HG03565 (cell line): ENCODE data around the gene ENHO.

Source experiments
- ATAC-seq: cut with Tn5 transposase; IDR thresholded peaks from one replicate; pipeline ENCODE4 v1.9.1; 2021; ENCODE audit warnings: mild to moderate bottlenecking, moderate library complexity; ENCODE audit not compliant: unreplicated experiment

Gene ENHO

DNA sequence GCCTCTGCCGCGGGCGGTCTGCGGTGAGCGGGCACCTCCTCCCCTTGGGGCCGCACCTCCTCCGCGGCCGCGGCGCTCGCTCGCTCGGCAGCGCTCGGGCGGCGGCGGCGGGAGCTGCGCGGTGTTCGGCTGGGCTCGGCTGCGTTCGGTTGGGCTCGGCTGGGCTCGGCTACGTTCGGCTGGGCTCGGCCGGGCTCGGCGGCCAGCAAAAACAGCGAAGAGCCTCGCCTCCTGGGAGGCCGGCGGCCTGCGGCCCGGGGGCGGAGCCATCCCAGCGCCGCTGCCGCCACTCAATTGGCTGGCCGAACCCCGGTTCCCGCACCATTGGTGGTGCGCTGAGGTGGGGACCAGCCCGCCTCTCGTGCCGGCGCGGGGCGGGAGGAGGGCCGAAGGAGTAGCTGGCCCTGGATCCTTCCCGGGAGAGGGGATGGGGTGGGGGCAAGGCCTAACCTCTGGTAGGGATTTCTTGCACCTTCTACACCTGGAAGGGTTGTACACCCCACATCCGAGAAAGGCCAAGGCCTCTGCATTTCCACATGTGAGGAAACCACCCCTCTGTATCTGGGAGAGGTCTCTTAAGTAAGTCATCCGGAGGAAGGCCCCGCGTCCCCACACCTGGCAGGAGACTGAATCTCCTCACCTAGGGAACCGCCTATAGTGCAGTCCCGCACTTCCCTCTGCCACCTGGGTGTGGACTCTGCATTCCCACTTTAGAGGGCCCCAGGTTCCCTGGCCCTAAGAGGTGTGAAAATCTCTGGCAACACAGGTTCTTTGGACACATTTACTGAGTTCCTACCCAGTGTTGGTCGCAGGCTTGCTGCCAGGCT lies at the start of gene ENHO:
Gene ENHO (minus strand): TSS at position 20 of the 827 bp plus-strand sequence. CDS start 1,295 bp downstream, outside the sequence.
- peak; percentile 81 for ATAC-seq

DNA sequence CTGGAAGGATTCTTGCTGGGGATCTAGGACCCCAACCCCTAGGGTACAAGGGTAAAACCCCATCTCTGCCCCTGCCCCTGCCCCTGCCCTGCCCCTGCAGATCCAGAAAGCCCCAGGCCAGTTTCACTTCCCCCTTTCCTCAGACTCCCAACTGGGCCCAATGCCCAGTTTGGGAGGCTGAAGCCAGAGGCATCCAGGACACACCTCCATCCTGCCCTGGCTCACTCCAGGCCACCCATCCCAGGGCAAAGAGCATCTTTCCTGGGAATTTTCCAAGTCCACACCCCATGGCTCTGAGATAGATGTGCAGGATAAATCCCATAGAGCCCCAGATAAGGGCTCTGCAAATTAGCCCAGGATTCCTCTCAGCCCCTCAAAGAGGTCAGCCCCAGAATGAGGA lies 49.3 kb upstream of the ENHO start:
- no peak for ATAC-seq

DNA sequence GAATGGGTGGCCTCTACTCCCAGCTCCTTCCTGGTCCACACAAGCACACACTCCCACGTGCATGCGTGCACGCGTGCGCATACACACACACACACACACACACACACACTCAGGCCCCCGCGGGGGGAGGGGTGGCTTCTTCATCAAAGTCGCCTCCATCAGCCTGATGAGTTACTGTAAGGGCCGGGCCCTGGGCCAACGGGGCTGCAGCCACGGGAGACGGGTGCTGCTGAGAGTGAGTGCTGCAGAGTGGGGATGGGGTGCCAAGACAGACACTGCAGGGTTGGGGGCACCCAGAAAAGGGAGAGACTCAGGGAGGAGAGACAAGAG lies 48.7 kb upstream of the ENHO start:
- ATAC-seq: no peak

- no peak for ATAC-seq
Measured at GRCh38 chr9:34570809-34571480, 48.2 kb upstream of the ENHO start.

GRCh38 chr9:34570376-34570775 lies 47.6 kb upstream of the ENHO start:
- no peak for ATAC-seq

GRCh38 chr9:34568774-34569173 lies 46.0 kb upstream of the ENHO start:
- no peak for ATAC-seq

- no peak for ATAC-seq
Measured at GRCh38 chr9:34568133-34568532, 45.3 kb upstream of the ENHO start.

DNA sequence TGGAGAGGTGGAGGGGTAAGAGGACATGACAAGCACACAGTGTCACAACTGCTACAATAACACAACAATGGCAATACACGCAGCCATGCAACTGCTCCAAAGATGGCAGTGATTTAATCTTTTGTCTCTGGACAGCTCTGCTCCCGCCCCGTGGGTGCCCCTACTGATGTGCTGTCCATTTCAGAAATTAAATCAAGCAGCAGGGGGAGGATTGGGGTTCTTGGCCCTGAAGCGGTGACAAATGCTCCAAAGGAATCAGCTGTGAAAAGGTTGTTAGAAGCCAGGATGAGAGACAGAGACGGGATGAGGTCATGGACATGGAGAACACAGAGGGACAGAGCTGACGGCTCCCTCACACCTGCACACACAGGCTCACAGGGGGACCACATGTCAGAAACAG lies 44.2 kb upstream of the ENHO start:
- no peak for ATAC-seq

- ATAC-seq: no peak
Measured at GRCh38 chr9:34566322-34566721, 43.5 kb upstream of the ENHO start.

GRCh38 chr9:34565856-34566255 lies 43.1 kb upstream of the ENHO start:
- no peak for ATAC-seq

GRCh38 chr9:34564617-34565016 lies 41.8 kb upstream of the ENHO start:
- no peak for ATAC-seq

DNA sequence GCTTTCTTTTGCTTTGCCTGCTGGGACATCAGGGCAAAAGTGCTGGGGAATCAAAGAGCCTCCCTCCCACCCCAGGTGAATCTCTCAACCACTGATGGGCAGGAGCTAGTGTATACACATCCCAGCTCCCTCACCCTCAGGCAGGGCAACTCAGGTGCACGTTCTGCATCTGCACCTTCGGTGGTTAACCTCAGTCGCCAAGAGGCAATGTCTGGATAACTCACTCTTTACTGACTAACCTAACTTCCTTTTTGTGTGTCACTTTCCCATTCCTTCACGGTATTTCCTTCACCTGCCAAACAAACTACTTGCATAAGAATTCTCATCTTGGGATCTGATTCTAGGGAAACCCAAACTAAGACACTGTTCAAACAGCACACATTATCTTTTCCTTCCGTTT lies 40.5 kb upstream of the ENHO start:
- no peak for ATAC-seq

DNA sequence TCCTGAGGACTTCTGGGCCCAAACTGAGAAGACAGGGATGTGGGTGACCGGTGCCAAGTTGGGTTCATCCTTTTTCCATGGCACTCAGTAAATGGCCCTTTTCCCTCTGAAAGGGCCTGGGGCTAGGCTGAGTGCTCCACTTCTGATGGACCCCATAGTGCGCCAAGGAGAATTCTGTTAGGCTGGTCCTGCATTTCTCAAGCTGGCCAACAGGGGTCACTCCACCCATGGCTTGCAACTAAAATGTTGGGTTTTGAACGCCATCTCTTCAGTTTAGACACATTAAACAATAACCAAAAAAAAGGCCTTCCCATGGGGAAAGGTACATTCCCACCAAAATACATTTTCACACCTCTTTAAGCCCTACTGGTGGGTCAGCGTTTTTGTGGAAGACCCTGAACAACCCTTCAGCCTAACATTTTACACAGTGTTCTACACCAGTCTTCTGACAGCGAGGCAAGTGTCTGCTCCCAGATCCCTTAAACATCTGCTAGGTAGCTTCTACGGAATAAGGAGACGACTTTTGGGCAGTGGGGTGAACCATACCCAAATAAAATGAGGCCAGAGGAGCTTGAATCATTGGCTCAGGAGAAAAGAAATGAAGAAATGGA lies 39.5 kb upstream of the ENHO start:
- no peak for ATAC-seq

GRCh38 chr9:34560599-34561214 lies 37.9 kb upstream of the ENHO start:
- no peak for ATAC-seq

GRCh38 chr9:34559624-34560455 lies 37.0 kb upstream of the ENHO start:
- no peak for ATAC-seq

GRCh38 chr9:34558919-34559623 lies 36.3 kb upstream of the ENHO start:
- ATAC-seq: no peak

GRCh38 chr9:34558364-34558763 lies 35.6 kb upstream of the ENHO start:
- ATAC-seq: no peak

GRCh38 chr9:34557426-34558321 lies 34.9 kb upstream of the ENHO start:
- ATAC-seq: no peak

GRCh38 chr9:34556949-34557348 lies 34.2 kb upstream of the ENHO start:
- no peak for ATAC-seq
